GM21526 (cell line): ENCODE data around the gene CLPTM1.
A peak's percentile ranks its signal among the peaks of the same experiment; 100 is the strongest.
"Not testable (repeated sequence)": the region's sequence is repeated elsewhere in the genome, so short reads cannot be mapped to it uniquely, and the experiment has no call there.

Experiments
- ATAC-seq: cut with Tn5 transposase; IDR thresholded peaks from one replicate; pipeline ENCODE4 v1.9.1; 2021; ENCODE audit warnings: moderate library complexity; ENCODE audit not compliant: unreplicated experiment, low FRiP score

CLPTM1 gene

GRCh38 chr19:44954649-44955504 is at the start of gene CLPTM1:
CLPTM1 (plus strand) TSS chr19:44955380; CDS start chr19:44955396, 16 bp downstream.
- peak; percentile 69 for ATAC-seq

- ATAC-seq: no peak
Observed at GRCh38 chr19:44905437-44906160, 49.6 kb upstream of the CLPTM1 start, which contains the start of gene APOE. APOE (plus strand) TSS chr19:44905796; CDS start chr19:44906625, 829 bp downstream.

GRCh38 chr19:44907613-44908012 is 47.6 kb upstream of the CLPTM1 start:
- no peak for ATAC-seq

- no peak for ATAC-seq
Observed at GRCh38 chr19:44908074-44908835, 46.9 kb upstream of the CLPTM1 start.

GRCh38 chr19:44908836-44909261 is 46.3 kb upstream of the CLPTM1 start:
- no peak for ATAC-seq

- ATAC-seq: no peak
Observed at GRCh38 chr19:44909775-44910174, 45.4 kb upstream of the CLPTM1 start.

- ATAC-seq: not testable (repeated sequence)
Observed at GRCh38 chr19:44911896-44912295, 43.3 kb upstream of the CLPTM1 start.

GRCh38 chr19:44912854-44913253 is 42.3 kb upstream of the CLPTM1 start:
- ATAC-seq: no peak

GRCh38 chr19:44913512-44914432 is 41.4 kb upstream of the CLPTM1 start:
- ATAC-seq: not testable (repeated sequence)

GRCh38 chr19:44914433-44915206 is 40.6 kb upstream of the CLPTM1 start, which contains the start of gene APOC1:
APOC1 (plus strand) TSS chr19:44914608; CDS start chr19:44914892, 284 bp downstream.
- ATAC-seq: peak; percentile 93

GRCh38 chr19:44924243-44924725 is 30.9 kb upstream of the CLPTM1 start:
- ATAC-seq: no peak

GRCh38 chr19:44925114-44925891 is 29.9 kb upstream of the CLPTM1 start:
- ATAC-seq: no peak

GRCh38 chr19:44926245-44927077 is 28.7 kb upstream of the CLPTM1 start:
- ATAC-seq: not testable (repeated sequence)

- no peak for ATAC-seq
Observed at GRCh38 chr19:44927746-44928145, 27.4 kb upstream of the CLPTM1 start.

GRCh38 chr19:44930088-44930487 is 25.1 kb upstream of the CLPTM1 start:
- no peak for ATAC-seq

GRCh38 chr19:44931541-44931940 is 23.6 kb upstream of the CLPTM1 start:
- no peak for ATAC-seq

GRCh38 chr19:44939668-44940067 is 15.5 kb upstream of the CLPTM1 start:
- ATAC-seq: no peak
